LNCaP clone FGC (cell line): ENCODE data around the gene CCDC169.

Source experiments
- DNase-seq: peaks from one replicate; pipeline ENCODE4 v3.0.0-alpha.2; 2011; ENCODE audit warnings: low read depth
- H3K4me3 ChIP-seq: 2 replicates; pipeline ENCODE4 v1.5.1; 2011; ENCODE audit warnings: mild to moderate bottlenecking, low read depth, low read length, control low read depth
- CTCF ChIP-seq: IDR thresholded peaks from 2 replicates; pipeline ENCODE4 v1.5.1; 2012; ENCODE audit warnings: mild to moderate bottlenecking; ENCODE audit not compliant: control insufficient read depth, insufficient read depth; ENCODE audit errors: extremely low read depth

CCDC169 gene

GRCh38 chr13:36297366-36298338 is at the start of gene CCDC169:
TSS of gene CCDC169 (minus strand) at chr13:36297814. CDS start at chr13:36297719, 95 bp downstream.
- TF ChIP-seq CTCF = no peak
- DNase-seq = no peak
- H3K4me3 ChIP-seq = no peak within 1 kb of the TSS

GRCh38 chr13:36346222-36347083 is 48.8 kb upstream of the CCDC169 start, which contains the start of gene SPART:
TSS of gene SPART (minus strand) at chr13:36346394. CDS start at chr13:36335830, 10,564 bp downstream.
- H3K4me3 ChIP-seq = peak within 1 kb of the TSS; percentile 50
- TF ChIP-seq CTCF = peak; percentile 95
- DNase-seq = peak; percentile 25

- no peak for DNase-seq
- no peak for TF ChIP-seq CTCF
- no peak overlapping the region for H3K4me3 ChIP-seq
Measured at GRCh38 chr13:36345438-36346221, 48.0 kb upstream of the CCDC169 start.

- DNase-seq = no peak
- no peak overlapping the region for H3K4me3 ChIP-seq
- no peak for TF ChIP-seq CTCF
Measured at GRCh38 chr13:36344886-36345437, 47.3 kb upstream of the CCDC169 start.

GRCh38 chr13:36344173-36344572 is 46.6 kb upstream of the CCDC169 start:
- DNase-seq = no peak
- no peak overlapping the region for H3K4me3 ChIP-seq

More at GRCh38 chr13:36344173-36344572, 46.6 kb upstream of the CCDC169 start:
- TF ChIP-seq CTCF = no peak
